NOMO-1 treated with dmso at 0.1 percent for 144 hours (cell line): ENCODE measurements around the gene PTPRN2.

ENCODE experiments used
- DNase-seq: peaks from one replicate; lab custom pipeline; 2025; ENCODE audit not compliant: unreplicated experiment; lab: John Stamatoyannopoulos, UW

The PTPRN2 gene

DNA sequence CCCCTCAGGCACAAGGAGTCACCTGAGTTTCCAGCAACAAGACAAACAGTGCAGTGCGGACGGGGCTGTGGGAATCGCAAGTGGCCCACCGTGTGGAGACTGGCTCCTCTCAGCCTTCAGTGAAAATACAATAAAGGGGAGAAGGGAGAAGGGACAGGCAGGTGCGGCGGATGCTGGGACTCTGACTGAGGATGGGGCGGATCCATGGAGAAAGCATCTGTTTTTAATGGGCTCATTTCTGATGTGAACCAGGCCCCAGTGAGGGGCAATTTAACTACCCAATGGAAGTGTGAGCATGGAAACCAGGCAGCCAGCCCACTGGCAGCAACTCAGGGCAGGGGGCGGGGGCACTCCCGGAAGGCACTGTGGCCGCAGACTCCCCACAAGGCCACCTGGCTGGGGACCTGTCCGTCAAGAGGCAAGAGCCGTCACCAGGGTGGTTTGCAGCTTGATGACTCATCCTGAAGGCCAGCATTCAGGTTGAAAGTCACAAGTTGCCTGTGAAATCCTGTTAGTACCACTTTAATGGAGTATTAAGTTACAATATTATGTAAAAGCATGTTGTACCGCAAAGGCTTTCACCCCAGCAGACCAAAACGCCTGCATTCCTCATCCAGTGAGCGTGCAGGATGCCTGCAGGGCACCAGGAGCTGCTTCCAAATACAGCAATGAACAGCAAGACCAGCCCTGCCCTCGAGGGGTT is 476.4 kb downstream of the PTPRN2 start:
- no peak for DNase-seq

DNA sequence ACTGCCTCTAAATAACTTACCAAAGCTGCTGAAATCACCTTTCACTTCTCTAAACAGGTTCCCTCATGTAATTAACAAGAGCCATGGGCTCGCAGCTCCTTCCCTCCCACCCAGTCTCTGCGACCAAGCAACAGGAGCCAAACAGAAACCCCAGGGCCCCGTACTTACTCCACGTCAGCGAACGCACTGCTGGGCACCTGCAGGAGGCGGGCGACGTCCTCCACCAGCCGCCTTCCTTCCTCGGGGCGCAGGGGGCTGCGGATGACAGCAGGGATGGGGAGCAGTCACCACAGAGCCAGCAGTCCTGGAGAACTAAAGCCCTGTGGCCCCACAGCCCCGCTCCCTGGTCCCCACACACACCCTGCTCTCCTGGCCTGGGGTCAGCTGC is 477.0 kb downstream of the PTPRN2 start:
- DNase-seq, result no peak

DNA sequence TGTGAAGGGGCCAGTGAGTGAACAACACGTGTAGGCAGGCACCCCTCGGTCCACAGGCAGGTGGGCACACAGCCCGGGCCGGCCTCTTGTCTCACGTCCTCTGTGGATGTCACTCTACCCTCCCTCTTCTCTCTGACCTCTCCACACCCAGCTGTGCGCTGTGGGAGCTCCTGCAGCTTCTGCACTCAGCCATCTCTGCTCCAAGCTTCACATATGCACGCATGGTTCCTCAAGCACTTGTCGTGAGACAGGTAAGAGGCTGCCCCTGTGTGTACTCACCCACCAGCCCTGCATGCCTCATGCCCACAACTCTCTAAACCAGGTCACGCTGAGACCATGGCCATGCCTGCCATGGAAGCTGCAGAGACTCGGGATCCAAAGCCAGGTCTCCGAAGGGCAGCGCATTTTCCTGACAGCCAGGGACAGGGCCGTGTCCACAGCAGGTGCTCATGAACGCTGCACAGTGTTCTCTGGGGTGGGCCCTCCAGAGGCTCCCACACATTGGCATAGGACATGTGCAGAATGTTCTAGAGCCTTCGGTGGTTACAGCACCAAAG is 477.5 kb downstream of the PTPRN2 start:
- no peak for DNase-seq

DNA sequence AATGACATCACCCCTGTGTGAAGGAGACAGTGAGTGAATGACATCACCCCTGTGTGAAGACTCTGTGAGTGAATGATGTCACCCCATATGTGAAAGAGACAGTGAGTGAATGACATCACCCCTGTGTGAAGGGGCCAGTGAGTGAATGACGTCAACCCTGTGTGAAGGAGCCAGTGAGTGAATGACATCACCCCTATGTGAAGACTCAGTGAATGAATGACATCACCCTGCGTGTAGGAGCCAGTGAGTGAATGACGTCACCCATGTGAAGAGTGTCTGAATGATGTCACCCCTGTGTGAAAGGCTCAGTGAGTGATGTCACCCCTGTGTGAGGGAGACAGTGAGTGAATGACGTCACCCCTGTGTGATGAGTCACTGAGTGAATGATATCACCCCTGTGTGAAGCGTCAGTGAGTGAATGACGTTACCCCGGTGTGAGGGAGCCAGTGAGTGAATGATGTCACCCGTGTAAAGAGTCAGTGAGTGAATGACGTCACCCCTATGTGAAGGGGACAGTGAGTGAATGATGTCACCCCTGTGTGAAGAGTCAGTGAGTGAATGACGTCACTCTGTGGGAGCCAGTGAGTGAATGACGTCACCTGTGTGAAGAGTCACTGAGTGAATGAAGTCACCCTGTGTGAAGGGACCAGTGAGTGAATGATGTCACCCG is 478.1 kb downstream of the PTPRN2 start:
- no peak for DNase-seq

DNA sequence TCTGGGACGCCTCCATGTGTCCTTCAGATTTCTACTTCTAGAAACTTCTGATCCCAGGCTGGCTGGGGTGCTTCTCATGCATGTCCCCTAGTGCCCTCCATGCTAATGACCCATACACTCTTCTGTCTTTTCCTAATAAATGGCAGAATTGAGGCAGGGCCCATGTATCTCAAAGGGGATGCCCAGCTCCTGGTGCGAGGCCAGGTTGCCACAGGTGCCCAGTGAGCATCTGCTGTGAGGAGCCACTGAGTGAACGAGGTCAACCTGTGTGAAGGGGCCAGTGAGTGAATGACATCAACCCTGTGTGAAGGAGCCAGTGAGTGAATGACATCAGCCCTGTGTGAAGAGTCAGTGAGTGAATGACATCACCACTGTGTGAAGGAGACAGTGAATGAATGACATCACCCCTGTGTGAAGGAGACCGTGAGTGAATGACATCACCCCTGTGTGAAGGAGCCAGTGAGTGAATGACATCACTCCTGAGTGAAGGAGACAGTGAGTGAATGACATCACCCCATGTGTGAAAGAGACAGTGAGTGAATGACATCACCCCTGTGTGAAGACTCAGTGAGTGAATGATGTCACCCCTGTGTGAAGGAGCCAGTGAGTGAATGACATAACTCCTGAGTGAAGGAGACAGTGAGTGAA is 478.9 kb downstream of the PTPRN2 start:
- DNase-seq, result no peak

DNA sequence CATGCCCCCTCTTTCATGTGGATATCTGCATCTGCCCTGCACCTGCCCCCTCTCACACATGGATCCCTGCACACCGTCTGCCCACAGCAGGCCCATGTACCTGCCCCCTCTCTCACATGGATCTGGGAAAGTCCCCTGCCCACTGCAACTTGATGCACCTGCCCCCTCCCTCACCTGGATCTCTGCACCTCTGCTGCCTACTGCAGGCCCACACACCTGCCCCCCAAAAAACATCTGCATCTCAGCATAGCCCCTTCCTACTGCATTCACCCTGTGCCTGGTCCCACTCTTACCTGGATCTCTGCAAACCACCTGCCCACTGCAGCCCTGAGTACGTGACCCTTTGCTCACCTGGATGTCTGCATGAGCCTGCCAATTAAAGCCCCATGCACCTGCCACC is 479.8 kb downstream of the PTPRN2 start:
- DNase-seq, result no peak

DNA sequence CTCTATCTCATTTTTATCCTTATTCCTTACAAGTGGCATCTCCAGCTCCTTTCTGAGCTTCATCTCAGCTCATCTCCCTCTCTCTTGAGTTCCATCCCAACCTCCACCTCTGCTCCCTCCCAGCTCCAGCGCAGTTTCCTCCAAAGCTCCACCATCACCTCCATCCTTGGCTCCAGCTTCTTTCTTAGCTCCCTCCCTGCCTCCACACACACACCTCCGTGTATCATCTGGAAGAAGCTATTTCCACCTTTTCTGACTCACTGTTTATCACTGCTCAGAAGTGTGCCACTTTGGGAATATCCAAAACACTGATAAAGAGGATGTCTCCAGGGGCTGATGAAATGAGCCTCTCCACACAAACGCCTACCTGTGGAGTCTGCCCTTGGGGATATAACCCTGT is 481.4 kb downstream of the PTPRN2 start:
- DNase-seq, result no peak

DNA sequence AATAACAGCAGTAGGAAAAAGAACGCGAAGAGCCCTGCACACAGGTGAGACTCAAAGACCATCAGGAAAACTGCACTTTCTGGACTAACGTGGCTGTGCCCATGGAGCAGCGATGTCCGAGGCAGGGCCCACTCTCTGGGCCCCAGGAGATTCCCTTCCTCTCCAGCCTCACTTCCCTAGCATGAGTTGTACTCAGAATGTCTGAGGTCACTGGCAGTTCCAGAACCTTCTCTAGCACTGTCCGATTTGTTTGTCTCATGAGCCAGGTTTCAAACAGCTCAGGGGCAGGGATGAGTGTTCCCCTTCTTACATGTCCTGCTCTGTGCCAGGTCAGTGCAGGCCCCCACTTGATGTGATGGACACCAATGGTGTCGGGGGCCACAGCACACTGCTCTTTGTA is 484.2 kb downstream of the PTPRN2 start:
- DNase-seq, result no peak

DNA sequence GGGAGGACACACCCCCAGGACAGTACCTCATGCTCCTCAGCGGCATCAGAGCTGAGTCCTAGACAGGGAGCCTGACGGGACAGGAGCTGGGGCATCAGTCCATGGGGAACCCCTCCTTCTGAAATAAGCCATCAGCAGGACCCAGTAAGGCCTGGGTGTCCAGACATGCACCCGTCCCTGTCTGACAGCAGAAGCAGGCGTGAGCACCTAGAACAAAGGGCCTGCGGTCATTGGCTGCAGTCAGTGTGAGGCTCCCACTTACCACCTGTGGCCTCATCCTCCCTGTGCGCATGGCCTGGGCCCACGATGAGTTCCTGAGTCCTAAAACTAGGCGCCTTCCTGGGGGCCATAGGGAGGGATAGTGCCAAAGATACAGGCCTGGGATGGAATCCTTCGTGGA is 484.7 kb downstream of the PTPRN2 start:
- no peak for DNase-seq

DNA sequence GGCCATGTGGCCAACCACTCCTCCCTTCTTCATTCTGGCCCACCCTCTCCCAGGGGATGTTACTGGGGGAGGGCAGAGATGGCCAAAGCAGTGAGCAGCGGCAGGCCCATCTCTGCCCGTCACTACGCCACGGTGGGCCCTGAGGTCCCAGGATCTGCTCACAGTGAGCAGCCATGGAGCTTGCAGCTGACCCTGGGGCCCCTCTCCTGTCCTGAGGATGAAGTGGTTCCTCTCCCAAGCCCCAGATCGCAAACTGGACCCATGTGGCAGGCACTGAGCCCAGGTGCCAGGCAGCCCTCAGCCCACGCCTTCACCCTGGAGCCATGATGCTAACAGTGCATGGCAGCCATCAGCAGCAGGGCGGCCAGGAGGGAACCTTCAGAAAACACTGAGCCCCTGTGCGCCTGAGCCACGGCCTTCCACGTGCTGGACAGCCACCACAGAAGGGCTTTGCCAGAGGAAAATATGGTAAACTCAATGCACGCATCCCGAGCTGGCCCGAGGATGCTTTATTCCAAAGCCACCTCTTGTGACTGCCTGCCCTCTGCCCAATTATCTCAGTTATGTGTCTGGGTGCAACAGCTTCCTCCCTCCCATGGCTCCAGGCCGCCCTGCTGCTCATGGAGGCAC is 485.7 kb downstream of the PTPRN2 start:
- no peak for DNase-seq

DNA sequence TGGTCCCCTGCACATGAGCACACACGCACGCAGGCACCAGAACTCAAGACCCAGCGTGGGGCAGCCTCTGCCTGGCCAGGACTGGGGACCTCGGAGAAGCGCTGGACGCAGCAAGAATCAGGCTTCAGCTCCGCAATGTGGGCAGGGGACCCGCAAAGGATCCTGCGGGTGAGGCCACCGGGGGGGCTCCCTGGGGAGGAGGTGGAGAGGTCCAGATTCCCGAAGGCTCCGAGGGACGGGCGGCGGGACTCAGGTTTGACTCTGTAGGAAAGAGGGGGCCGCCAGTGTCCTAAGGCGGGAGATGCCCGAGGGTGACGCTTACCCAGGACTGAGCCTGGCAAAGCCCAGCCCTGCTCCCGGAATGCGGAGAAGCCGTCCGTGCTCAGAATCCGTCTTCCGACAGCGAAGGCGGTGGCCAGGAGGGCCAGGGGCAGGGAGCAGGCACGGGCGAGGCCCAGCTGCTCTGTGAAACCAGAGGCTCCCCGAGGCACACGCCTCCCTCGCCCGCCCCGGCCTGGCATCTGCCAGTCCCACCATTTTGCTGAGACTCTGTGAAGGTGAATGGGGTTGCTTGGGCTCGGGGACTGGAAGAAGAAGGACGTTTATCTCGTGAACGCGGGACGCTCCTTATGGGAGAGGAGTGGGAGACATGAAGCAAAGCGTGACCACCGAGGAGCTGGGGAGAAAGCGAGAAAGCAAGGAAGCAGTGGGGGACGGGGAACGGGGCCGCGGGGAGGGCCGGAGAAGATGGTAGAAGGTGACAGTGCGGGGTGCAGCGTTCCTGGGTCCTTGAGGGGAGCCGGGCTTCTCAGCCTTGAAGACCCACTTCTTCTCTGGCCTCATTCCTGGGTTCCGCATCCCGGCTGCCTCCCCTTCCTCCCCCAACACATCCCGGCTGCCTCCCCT is 489.2 kb downstream of the PTPRN2 start:
- no peak for DNase-seq

DNA sequence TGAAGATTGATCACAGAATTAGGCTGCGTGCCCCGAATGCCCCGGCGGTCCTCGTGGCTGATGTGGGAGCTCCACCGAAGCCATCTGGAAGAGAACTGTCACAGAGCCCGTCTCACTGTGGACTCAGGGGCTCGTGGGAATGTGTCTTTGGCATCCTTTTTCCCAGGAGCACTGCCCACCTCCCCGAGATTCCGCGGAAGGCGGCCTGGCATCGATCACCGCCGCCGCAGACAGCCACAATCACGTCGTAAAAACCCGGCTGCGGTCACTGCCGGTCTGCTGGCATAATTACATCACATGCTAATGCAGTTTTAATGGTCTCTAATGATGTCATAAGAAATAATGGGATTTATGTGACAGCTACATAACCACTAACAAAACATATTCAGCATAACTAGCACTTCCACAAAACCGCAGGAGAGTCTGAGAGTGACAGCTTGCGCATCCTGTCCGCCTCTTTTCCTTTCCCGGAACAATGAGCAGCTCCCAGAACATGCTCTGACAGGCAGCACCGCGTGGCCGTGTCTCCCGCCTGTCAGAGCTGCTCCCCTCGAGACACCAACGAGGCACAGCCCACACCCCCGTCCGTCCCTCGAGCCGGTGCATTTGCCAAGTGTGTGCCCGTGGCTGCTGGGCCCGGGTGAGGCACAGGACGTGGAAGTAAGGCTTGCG is 490.0 kb downstream of the PTPRN2 start:
- DNase-seq, result no peak

DNA sequence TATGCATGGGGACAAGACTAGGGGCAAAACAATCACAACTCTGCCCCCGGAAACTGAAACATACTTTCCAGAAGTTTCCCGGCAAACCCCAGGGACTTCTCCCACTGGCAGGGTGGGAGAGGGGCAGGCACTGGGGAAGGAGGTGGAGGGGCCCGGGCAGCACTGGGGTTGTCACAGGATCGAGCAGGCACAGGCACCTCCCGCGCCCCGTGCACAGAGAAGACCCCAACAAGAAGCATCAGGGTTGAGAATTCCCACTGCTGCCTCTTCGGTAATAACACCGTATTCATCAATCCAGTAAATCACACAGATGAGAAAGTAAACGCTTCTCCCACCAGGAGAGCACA is 490.5 kb downstream of the PTPRN2 start:
- DNase-seq, result no peak

DNA sequence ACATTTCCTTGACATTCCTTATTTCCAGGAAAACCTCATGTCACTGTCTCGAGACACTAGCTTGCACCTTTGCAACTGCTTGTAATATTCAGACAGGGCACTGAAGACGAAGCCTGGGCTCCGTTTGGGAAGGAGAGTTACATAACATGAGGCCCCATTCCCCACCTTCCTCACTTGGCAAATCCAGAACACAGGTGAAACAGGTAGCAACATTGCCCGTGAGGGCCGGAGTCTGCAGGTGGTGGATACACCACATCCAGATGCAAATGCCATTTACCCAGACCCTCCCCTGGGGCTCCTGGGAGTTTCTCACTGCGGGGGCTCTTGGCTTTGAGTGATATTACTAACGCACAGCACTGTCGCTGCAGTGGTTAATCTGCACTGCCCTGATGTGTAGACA is 491.0 kb downstream of the PTPRN2 start:
- DNase-seq, result no peak

DNA sequence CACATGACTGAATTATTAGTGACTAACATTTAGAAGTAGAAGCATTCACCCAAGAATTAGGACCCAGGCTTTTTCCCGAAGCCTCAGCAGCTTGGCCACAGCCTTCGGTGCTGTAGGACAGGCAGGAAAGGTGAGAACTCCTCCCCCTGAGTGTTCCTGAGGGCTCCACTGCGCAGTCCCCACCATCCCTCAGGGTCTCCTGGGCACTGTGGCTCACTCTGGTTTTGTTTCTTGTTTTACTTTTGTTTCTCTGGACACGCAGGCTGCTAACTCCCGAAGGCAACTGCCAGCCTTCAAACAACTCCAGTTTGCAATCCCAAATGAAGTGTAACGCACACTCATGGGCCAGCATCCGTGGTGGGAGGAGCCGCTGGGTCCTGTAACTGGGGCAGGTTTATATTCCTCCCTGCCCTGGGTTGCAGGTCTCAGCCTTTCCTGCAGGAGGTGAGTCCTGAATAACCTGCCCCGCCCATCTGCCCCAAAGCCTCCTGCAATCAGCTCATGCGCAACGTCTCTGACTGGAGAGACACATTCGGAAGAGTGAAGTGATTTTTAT is 492.9 kb downstream of the PTPRN2 start:
- DNase-seq, result no peak

DNA sequence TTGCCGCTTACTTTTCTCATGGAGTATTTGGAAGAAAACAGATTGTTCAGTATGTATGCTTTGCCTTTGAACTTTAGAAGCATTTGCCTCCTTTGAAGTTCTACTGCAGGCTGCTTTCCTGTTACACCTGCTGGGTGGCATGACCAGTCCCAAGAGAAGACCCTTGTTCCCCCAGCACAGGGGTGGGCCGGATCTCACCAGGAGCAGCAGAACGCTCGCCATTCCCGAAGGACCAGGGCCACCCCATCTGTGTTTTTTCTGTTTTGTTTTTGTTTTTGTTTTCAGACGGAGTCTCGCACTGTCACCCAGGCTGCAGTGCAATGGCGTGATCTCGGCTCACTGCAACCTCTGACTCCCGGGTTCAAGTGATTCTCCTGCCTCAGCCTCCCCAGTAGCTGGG is 493.6 kb downstream of the PTPRN2 start:
- DNase-seq, result no peak

DNA sequence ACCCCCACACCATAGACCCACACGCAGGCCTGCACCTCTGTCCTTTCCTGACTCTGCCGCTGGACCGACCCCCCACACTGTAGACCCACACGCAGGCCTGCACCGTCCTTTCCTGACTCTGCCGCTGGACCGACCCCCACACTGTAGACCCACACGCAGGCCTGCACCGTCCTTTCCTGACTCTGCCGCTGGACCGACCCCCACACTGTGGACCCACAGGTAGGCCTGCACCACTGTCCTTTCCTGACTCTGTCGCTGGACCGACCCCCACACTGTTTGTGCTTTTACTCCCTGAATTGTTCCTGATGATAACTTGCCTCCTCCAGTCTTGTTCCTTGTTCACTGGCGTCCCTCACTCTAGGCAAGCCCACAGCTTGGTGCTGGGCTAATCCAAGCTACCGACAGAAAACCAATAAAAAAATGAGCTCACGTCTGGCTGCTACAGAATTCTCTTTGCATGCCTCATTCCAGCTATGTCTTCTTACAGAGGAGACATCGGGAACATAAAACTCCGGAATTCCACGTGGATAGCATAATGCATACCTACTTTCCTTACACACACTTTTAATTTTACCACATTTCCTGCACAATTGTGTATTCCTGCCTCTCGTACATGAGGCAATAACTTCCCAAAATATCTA is 494.3 kb downstream of the PTPRN2 start:
- no peak for DNase-seq

DNA sequence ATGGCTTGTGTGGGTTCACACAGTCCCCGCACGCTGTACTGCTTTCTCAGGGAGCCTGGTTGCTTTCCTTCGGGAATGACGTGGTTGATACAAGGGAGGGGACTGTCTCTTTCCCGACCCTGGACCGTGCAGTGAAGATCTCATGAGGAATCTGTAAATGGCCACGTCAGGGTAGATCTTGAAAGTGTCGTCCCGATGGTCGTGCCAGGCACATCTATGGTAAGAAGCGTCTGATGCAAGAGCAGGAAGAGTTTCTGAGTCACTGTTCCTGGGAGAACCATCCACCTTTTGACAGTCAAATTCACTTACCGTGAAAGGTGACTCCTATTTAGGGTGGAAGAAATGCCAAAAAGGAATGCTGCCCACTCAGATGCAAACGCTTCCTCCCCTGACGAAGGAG is 500.4 kb downstream of the PTPRN2 start:
- no peak for DNase-seq
